ENCODE measurements around the gene SIL1.

SIL1 gene

GRCh38 chr5:138978581-138978980 lies 219.6 kb downstream of the SIL1 start:
- DNase-seq (ENCODE audit: low read depth) = no peak

- DNase-seq (ENCODE audit: low read depth) = no peak
Measured at GRCh38 chr5:138978080-138978479, 220.1 kb downstream of the SIL1 start.

GRCh38 chr5:138975098-138975847 lies 222.9 kb downstream of the SIL1 start:
- DNase-seq (ENCODE audit: low read depth) = no peak

- DNase-seq (ENCODE audit: low read depth) = no peak
Measured at GRCh38 chr5:138974227-138975063, 223.7 kb downstream of the SIL1 start.

- DNase-seq (ENCODE audit: low read depth) = no peak
Measured at GRCh38 chr5:138972836-138973235, 225.3 kb downstream of the SIL1 start.

- DNase-seq (ENCODE audit: low read depth) = no peak
Measured at GRCh38 chr5:138972230-138972629, 225.9 kb downstream of the SIL1 start.

GRCh38 chr5:138969323-138970002 lies 228.7 kb downstream of the SIL1 start:
- no peak for DNase-seq (ENCODE audit: low read depth)

GRCh38 chr5:138968601-138969000 lies 229.6 kb downstream of the SIL1 start:
- DNase-seq (ENCODE audit: low read depth) = no peak

- no peak for DNase-seq (ENCODE audit: low read depth)
Measured at GRCh38 chr5:138967791-138968448, 230.2 kb downstream of the SIL1 start.

- DNase-seq (ENCODE audit: low read depth) = no peak
Measured at GRCh38 chr5:138966236-138966985, 231.8 kb downstream of the SIL1 start.

- DNase-seq (ENCODE audit: low read depth) = no peak
Measured at GRCh38 chr5:138965626-138966025, 232.5 kb downstream of the SIL1 start.

GRCh38 chr5:138964647-138965201 lies 233.4 kb downstream of the SIL1 start:
- no peak for DNase-seq (ENCODE audit: low read depth)

- no peak for DNase-seq (ENCODE audit: low read depth)
Measured at GRCh38 chr5:138963763-138964371, 234.3 kb downstream of the SIL1 start.

- no peak for DNase-seq (ENCODE audit: low read depth)
Measured at GRCh38 chr5:138962614-138963370, 235.4 kb downstream of the SIL1 start.

- no peak for DNase-seq (ENCODE audit: low read depth)
Measured at GRCh38 chr5:138961729-138962128, 236.4 kb downstream of the SIL1 start.

- DNase-seq (ENCODE audit: low read depth) = no peak
Measured at GRCh38 chr5:138961221-138961620, 236.9 kb downstream of the SIL1 start.

- DNase-seq (ENCODE audit: low read depth) = no peak
Measured at GRCh38 chr5:138960145-138960692, 237.9 kb downstream of the SIL1 start.

- no peak for DNase-seq (ENCODE audit: low read depth)
Measured at GRCh38 chr5:138956801-138957200, 241.4 kb downstream of the SIL1 start.

- no peak for DNase-seq (ENCODE audit: low read depth)
Measured at GRCh38 chr5:138955671-138956295, 242.4 kb downstream of the SIL1 start.

Measured in stimulated activated CD8-positive, alpha-beta memory T cell treated with anti-CD3 and anti-CD28 coated beads, Interleukin-4, amount 100 ng/mL, for 24 hours (primary cell).